Hepatocyte (in vitro differentiated cells): ENCODE results near the gene KIAA1217.

Source experiments
- EZH2 ChIP-seq: fragments of 200-600 bp; sonication (generic); IDR thresholded peaks from 2 replicates; pipeline ENCODE4 v1.6.1; 2016; ENCODE audit warnings: antibody characterized with exemption, mild to moderate bottlenecking, borderline replicate concordance
- EZH2phosphoT487 ChIP-seq: fragments of 200-600 bp; sonication (generic); IDR thresholded peaks from one replicate; pipeline ENCODE4 v1.6.1; 2018; ENCODE audit warnings: antibody characterized with exemption, mild to moderate bottlenecking, low read depth, moderate library complexity; ENCODE audit not compliant: unreplicated experiment, severe bottlenecking
- TF ChIP-seq, protein P1 (sequence below): fragments of 200-600 bp; sonication (generic); IDR thresholded peaks from 2 replicates; pipeline ENCODE4 v1.5.1; 2016; ENCODE audit warnings: antibody characterized with exemption, mild to moderate bottlenecking; ENCODE audit not compliant: poor library complexity

GRCh38 chr10:24240041-24240751, 31.3 kb downstream of the KIAA1217 start:
- TF ChIP-seq, protein P1, sequence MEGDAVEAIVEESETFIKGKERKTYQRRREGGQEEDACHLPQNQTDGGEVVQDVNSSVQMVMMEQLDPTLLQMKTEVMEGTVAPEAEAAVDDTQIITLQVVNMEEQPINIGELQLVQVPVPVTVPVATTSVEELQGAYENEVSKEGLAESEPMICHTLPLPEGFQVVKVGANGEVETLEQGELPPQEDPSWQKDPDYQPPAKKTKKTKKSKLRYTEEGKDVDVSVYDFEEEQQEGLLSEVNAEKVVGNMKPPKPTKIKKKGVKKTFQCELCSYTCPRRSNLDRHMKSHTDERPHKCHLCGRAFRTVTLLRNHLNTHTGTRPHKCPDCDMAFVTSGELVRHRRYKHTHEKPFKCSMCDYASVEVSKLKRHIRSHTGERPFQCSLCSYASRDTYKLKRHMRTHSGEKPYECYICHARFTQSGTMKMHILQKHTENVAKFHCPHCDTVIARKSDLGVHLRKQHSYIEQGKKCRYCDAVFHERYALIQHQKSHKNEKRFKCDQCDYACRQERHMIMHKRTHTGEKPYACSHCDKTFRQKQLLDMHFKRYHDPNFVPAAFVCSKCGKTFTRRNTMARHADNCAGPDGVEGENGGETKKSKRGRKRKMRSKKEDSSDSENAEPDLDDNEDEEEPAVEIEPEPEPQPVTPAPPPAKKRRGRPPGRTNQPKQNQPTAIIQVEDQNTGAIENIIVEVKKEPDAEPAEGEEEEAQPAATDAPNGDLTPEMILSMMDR = no peak
- TF ChIP-seq EZH2 (no peak), EZH2phosphoT487 (no peak)
